ENCODE results near the gene CSRP2.

- TF ChIP-seq, protein P1, sequence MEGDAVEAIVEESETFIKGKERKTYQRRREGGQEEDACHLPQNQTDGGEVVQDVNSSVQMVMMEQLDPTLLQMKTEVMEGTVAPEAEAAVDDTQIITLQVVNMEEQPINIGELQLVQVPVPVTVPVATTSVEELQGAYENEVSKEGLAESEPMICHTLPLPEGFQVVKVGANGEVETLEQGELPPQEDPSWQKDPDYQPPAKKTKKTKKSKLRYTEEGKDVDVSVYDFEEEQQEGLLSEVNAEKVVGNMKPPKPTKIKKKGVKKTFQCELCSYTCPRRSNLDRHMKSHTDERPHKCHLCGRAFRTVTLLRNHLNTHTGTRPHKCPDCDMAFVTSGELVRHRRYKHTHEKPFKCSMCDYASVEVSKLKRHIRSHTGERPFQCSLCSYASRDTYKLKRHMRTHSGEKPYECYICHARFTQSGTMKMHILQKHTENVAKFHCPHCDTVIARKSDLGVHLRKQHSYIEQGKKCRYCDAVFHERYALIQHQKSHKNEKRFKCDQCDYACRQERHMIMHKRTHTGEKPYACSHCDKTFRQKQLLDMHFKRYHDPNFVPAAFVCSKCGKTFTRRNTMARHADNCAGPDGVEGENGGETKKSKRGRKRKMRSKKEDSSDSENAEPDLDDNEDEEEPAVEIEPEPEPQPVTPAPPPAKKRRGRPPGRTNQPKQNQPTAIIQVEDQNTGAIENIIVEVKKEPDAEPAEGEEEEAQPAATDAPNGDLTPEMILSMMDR (IDR thresholded peaks at IDR 0.05): no peak
- TF ChIP-seq EP300 (IDR thresholded peaks at IDR 0.05) (no peak), POLR2A (IDR thresholded peaks at IDR 0.05) (no peak), POLR2AphosphoS5 (IDR thresholded peaks at IDR 0.05) (no peak)
Observed at GRCh38 chr12:76882367-76882766, 3.5 kb upstream of the CSRP2 start.

Measured in suprapubic skin (tissue), 4 donors.